HFFc6 (cell line): ENCODE data around the gene KMO. TPM values are rescaled to one million over a fixed set of nuclear protein-coding genes. Genes with fewer than 3 reads are reported as not detected.

Experiments
- DNase-seq: peaks from one replicate; pipeline ENCODE4 v3.0.0-alpha.2; 2018
- H3K27ac Mint-ChIP-seq: 2 replicates; pipeline ENCODE4 v1.8.0; 2020; ENCODE audit warnings: mild to moderate bottlenecking, mixed read lengths
- H3K27me3 Mint-ChIP-seq: 2 replicates; pipeline ENCODE4 v1.8.0; 2021; ENCODE audit warnings: mild to moderate bottlenecking, moderate library complexity, mixed read lengths; ENCODE audit not compliant: insufficient read depth
- H3K36me3 Mint-ChIP-seq: 2 replicates; pipeline ENCODE4 v1.8.0; 2021; ENCODE audit warnings: low read depth, mixed read lengths
- H3K4me1 Mint-ChIP-seq: 2 replicates; pipeline ENCODE4 v1.8.0; 2020; ENCODE audit warnings: low read depth, mixed read lengths
- H3K4me3 Mint-ChIP-seq: 2 replicates; pipeline ENCODE4 v1.8.0; 2020; ENCODE audit warnings: mild to moderate bottlenecking, moderate library complexity, mixed read lengths
- H3K9me3 Mint-ChIP-seq: 2 replicates; pipeline ENCODE4 v1.8.0; 2020; ENCODE audit warnings: mild to moderate bottlenecking, mixed read lengths
- total RNA-seq, 6 experiments: library from RNA; stranded (reverse); fragmentation: NEBNext Ultra II Directional; extraction: Animal tissue kit (Norgen Biotek cat#: 25700); gene quantifications; 2 replicates in 1 of 6; 3 replicates in 5 of 6; pipeline ENCODE4 v1.2.3, GENCODE V29; 2021
- TF ChIP-seq, protein P1 (sequence below): fragments of 200-600 bp; sonication (generic); IDR thresholded peaks from 2 replicates; pipeline ENCODE4 v1.5.0; 2021; ENCODE audit warnings: antibody characterized with exemption, mild to moderate bottlenecking

KMO gene
- total RNA-seq, 6 experiments from 2014 or later: not detected

DNA sequence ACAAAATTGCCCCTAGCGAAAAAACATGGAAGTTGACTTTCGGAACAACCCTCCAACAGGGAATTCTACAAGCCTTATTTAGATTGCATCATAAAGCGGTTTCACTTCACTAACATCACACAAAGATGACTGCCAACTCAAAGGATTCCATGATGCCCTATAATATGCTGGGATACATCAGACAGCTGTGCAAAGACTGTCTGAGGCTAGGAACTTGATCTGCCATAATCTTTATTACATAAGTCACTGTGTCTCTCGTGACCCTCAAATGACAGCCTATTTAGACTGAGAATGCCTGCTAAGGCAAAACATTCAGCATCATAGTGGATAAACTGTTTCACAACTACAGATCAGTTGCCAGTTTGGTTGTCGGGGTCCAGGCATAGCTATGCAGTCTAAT, 36.4 kb upstream of the KMO start:
- no peaks in the 10 kb centered on the region for H3K27me3 Mint-ChIP-seq
- H3K9me3 Mint-ChIP-seq: no peaks in the 10 kb centered on the region
- TF ChIP-seq, protein P1, sequence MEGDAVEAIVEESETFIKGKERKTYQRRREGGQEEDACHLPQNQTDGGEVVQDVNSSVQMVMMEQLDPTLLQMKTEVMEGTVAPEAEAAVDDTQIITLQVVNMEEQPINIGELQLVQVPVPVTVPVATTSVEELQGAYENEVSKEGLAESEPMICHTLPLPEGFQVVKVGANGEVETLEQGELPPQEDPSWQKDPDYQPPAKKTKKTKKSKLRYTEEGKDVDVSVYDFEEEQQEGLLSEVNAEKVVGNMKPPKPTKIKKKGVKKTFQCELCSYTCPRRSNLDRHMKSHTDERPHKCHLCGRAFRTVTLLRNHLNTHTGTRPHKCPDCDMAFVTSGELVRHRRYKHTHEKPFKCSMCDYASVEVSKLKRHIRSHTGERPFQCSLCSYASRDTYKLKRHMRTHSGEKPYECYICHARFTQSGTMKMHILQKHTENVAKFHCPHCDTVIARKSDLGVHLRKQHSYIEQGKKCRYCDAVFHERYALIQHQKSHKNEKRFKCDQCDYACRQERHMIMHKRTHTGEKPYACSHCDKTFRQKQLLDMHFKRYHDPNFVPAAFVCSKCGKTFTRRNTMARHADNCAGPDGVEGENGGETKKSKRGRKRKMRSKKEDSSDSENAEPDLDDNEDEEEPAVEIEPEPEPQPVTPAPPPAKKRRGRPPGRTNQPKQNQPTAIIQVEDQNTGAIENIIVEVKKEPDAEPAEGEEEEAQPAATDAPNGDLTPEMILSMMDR: no peak
- DNase-seq: no peak
- H3K36me3 Mint-ChIP-seq: peaks cover 44% of the 10 kb centered on the region
- peaks cover 13% of the 10 kb centered on the region for H3K4me1 Mint-ChIP-seq
- no peak overlapping the region for H3K27ac Mint-ChIP-seq
- no peak overlapping the region for H3K4me3 Mint-ChIP-seq

DNA sequence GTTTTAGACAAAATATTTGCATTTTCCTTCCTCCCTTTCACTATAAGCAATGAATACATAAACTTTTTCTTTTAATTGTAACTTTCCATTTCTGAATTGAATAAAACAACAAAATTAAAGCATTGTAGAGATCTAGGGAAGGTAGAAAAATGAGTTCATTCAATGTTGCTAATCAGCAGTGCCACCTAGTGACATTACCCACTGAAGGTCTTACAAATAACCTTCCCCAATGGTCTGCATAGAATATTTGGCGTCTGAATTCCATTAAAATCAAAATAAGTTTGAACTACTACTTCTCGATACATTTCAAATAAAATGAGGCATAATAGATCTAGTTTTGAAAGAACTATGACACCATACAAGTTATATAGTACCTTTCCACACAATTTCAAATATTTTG, 32.3 kb upstream of the KMO start:
- no peaks in the 10 kb centered on the region for H3K27me3 Mint-ChIP-seq
- TF ChIP-seq, protein P1: peak; percentile 81
- no peak overlapping the region for H3K27ac Mint-ChIP-seq
- H3K9me3 Mint-ChIP-seq: no peaks in the 10 kb centered on the region
- H3K36me3 Mint-ChIP-seq: peaks cover 38% of the 10 kb centered on the region
- H3K4me3 Mint-ChIP-seq: no peak overlapping the region
- peaks cover 19% of the 10 kb centered on the region for H3K4me1 Mint-ChIP-seq
- peak; percentile 44 for DNase-seq

DNA sequence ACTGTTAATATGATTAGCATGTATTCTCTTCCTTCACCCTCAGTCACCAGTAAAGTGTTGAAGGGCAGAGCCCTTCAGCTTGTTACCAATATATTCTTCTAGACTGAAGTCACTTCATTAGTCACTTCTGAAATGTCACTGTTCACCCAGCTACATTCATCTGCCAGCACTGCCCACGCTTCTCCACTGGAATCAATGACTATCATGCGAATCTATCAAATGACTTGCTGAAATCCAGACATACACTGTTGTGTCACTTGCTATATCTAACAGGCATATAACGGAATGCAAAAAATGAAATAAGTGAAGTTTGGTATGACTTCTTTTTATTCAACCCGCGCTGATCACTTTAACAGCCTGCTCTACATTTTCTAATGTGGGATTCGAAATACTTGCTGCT, 28.7 kb upstream of the KMO start:
- TF ChIP-seq, protein P1: no peak
- H3K4me1 Mint-ChIP-seq: peaks cover 43% of the 10 kb centered on the region
- H3K4me3 Mint-ChIP-seq: no peak overlapping the region
- no peaks in the 10 kb centered on the region for H3K9me3 Mint-ChIP-seq
- no peak for DNase-seq
- H3K27me3 Mint-ChIP-seq: no peaks in the 10 kb centered on the region; the same call in 1 of the 2 replicates
- peaks cover 43% of the 10 kb centered on the region for H3K36me3 Mint-ChIP-seq
- H3K27ac Mint-ChIP-seq: no peak overlapping the region

DNA sequence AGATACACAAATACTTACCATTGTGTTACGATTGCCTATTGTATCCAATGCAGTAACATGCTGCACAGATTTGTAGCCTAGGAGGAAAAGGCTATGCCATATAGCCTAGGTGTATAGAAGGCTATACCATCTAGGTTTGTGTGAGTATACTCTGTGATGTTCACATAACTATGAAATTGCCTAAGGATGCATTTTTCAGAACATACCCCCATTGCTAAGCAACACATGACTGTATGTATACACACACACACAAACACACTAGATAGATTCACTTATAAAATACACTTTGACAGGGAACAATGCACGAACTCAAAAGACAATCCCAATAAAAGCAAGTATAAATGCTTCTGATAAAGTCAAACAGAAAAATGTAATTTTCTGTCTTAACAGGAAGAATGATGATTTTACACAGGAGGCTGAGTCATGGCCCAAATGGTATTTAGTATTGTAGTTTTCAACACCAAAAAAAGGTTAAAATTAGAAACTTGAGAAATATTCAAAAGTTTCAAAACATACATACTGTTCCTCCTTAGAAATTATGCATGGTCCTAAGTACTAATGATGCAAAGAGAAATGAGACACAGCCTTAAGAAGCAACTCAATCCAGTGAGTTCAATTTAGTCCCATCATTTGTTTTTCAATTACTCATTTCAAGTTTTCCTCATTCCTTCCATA, 24.9 kb upstream of the KMO start:
- H3K36me3 Mint-ChIP-seq: peaks cover 40% of the 10 kb centered on the region
- H3K27me3 Mint-ChIP-seq: no peaks in the 10 kb centered on the region; the same call in 1 of the 2 replicates
- H3K9me3 Mint-ChIP-seq: no peaks in the 10 kb centered on the region
- peaks cover 32% of the 10 kb centered on the region for H3K4me1 Mint-ChIP-seq
- TF ChIP-seq, protein P1: no peak
- no peak for DNase-seq
- H3K4me3 Mint-ChIP-seq: no peak overlapping the region
- H3K27ac Mint-ChIP-seq: peak overlapping the region; percentile 72

DNA sequence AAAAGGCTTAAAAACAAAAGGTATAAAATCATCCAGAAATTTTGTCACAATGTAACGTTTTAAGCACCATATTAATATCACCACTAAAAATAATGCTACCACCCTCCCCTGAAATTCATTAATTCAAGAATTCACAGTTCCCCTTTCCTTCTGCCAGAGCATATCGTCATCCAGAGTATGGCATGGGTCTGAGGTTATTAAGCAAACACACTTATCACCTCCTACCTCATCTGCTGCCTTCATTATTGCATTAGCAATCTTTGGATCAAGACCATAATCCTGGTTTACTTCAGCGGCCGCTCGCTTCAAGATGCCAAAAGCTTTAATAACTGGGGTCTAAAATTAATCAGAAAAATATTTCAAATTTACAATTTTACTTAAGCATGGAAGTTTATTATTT, 18.8 kb upstream of the KMO start:
- no peak for DNase-seq
- TF ChIP-seq, protein P1: no peak
- H3K4me1 Mint-ChIP-seq: peaks cover 36% of the 10 kb centered on the region
- no peak overlapping the region for H3K4me3 Mint-ChIP-seq
- no peak overlapping the region for H3K27ac Mint-ChIP-seq
- no peaks in the 10 kb centered on the region for H3K9me3 Mint-ChIP-seq
- no peaks in the 10 kb centered on the region for H3K27me3 Mint-ChIP-seq
- H3K36me3 Mint-ChIP-seq: peaks cover 35% of the 10 kb centered on the region
